Stimulated activated CD4-positive, alpha-beta T cell treated with anti-CD3 and anti-CD28 coated beads, TNF-alpha, amount 100 ng/mL, for 4 hours (primary cell): Measurements from ENCODE around the gene PDSS2.
"Not testable (repeated sequence)": the region's sequence is repeated elsewhere in the genome, so short reads cannot be mapped to it uniquely, and the experiment has no call there.

ENCODE experiments used
- DNase-seq, 3 experiments: peaks; one replicate each; pipeline ENCODE4 v3.0.0-alpha.2; 2020; ENCODE audit warnings: low read depth in 3 of 3

The PDSS2 gene

DNA sequence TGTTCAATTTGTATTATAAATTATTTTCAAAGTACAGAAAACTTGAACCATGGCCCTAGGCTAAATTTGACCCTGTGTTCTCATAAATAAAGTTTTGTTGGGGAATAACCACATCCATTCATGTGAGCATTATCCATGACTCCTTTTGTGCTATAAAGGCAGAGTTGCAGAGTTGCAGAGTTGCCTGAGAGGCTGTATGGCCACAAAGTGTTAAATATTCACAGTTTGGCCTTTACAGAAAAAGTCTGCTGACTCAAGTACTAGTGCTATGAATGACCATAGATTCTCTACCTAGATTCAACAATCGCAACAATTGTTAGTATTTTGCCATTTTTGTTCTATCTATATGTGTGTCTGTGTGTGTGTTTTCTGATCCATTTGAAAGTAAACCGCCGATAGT lies 297.8 kb downstream of the PDSS2 start:
- DNase-seq, result no peak

DNA sequence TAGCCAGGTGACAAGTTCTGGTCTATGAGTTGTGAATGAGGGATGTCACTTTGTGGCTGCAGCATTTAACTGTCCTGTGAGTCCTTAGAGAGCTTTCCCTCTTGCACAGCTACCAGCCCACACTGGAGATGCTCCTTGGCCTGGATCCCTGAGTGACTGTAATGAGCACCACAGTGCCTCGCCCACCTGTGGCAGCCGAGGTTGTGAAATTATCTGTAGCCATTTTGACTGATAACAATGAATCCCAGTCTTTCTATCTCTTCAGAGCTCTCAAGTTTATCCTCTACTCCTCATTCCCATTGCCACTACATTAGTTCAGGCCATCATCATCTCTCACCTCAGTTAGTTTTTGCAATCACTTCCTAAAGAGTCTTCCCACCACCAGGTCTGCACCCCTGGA lies 302.7 kb downstream of the PDSS2 start:
- no peak for DNase-seq

DNA sequence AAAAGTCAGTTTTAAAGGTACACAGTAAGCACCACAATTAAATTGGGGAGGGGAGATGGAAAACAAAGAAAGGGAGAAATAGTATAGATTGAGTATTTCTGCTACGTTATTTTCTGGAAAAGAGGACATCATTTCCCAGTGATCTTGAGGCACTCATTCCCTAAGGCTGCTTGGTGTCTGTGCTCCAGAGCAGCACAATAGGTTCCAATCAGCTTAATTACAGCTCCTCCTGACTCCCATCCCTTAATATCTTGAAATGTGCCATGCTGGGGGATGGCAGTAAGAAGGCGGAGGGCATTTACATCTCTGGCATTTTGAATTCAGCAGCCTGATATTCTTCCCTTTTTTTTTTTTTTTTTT lies 304.6 kb downstream of the PDSS2 start:
- DNase-seq, result no peak

DNA sequence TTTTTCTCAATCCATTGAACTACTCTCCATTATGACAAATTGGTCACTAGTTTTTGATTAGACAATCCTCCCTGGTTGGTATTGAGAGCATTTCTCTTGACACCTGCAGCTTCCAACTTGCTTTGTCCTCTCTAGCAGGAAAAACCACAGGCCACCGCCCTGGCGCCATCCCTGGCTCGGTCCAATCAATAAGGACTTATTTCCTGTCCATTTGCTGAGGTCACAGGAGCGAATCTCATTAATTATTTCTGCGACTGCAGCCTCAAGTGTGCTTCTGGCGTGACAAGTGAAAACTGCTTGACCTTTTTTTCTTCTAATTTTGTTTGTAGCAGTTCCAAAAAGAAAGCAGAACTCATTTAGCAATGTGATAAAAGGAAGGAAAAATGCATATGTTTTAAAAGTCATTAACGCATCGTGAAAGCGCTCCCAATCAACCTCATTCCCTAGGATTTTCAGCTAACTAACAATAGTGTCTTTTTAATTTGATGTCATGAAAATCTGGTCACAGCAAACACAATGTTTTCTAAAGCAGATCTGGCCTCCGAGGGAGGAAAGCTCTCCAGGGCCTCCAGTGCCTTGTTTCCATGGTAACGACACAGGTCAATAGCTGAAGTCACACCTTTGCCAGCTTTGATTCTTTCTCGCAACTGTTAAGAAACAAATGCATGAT lies 305.1 kb downstream of the PDSS2 start:
- no peak for DNase-seq

DNA sequence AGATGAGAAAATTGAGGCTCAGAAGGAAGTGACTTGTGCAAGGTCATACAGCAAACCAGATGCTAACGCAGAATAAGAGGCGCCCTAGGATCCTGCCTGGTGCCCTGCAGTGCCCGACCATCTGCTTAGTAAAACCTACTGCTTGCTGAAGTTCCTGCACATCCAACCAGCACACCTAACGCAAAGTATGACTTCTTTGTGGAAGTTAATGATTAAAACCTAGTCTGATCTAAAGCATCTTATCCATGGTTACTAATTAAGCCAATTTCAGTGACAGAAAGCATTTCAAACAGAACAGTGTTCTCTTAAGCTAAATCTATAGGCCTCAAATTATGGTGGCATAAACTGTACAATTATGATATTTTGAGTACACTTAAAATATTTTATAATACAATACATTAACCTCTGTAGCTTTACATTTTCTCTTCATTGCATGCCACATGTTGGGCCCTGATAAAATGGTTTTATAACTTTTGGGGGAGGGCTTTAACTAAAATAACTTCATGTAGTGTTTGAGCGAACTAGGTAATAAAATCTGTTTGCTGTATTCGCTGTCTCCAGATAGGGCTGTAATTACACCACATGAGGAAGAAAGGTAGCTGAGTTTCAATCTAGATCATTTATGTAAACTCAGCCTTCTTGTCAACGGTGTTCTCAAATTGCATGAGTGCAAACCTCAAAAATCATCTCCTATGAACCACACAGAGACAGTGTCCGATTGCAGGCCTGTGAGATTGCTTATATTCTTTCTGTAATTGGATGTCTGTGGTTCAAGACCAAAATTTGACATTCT lies 306.5 kb downstream of the PDSS2 start:
- no peak for DNase-seq

DNA sequence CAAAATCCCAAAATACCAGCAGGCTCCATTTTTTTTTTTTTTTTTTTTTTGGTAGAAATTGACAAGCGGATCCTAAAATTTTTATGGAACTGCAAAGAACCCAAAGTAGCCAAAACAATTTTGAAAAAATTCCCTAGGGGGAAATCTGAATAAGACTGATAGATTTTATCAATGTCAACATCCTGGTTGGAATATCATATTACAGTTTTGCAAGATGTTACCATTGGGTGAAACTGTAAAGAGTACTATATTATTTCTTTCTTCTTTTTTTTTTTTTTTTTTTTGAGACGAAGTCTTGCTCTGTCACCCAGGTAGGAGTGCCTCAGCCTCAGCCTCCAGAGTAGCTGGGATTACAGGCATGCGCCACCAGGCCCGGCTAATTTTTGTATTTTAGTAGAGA lies 314.7 kb downstream of the PDSS2 start:
- no peak for DNase-seq

DNA sequence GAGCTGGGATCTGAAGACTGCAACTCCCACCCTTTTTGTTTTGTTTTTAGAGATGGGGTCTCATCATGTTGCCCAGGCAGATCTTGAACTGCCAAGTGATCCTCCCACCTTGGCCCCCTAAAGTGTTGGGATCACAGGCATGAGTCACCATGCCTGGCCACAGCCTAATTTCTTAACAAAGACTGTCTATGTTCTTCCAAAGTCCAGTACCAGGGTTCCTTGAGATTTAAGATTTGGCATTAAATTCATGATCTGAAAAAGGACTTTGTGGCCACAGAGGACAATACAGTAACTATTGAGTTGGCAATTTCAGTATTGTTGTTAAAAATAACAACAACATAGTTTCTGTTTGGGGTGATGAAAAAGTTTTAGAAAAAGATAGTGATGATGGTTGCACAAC lies 315.4 kb downstream of the PDSS2 start:
- DNase-seq, result no peak

DNA sequence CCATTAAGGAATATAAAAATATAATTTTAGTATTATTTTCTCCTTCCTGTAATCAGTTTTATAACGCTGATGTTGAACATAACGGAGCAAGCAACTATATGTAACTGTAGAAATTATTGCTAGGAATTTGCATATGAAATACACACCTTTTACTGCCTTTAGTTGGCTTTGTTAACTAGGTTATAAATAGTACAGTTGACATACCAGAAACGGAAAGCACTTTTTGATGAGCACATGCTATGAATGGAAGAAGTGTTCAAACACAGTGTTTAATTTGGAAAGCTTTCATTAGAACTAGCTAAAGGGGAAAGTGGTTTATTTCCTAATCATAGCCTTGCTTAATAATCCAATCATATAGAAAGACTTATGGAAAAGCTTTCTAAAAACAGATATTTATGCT lies 318.8 kb downstream of the PDSS2 start:
- no peak for DNase-seq

DNA sequence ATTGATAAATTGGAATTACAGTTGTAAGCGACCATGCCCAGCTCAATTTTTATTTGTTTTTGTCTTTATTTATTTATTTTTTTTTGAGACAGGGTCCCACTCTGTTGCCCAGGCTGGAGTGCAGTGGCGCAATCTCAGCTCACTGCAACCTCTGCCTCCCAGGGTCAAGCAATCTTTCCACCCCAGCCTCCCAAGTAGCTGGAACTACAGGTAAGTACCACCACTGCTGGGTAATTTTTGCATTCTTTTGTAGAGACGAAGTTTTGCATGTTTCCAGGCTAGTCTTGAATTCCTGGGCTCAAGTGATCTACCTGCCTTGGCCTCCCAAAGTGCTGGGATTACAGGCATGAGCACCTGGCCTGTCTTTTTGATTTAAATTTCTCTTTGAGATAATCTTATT lies 323.0 kb downstream of the PDSS2 start:
- DNase-seq, result not testable (repeated sequence)

DNA sequence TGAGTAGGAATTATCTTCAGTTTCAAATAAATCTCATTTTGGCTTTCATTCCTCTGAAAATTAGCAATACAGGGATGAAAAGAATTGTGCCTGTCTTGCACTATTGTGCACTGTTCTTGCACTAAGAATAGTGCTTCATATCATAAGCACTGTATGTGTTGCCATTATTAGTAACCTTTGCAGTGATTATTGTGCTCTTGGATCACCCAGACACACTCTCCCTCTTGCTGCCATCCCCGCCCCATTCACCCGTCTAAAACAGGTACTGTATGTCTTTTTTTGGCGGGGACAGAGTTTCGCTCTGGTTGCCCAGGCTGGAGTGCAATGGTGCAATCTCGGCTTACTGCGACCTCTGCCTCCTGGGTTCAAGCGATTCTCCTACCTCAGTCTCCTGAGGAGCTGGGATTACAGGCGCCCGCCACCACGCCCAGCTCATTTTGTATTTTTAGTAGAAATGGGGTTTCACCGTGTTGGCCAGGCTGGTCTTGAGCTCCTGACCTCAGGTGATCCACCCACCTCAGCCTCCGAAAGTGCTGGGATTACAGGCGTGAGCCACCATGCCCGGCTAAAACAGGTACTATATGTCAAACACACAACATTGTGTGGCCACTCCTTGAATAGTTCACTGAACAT lies 324.2 kb downstream of the PDSS2 start:
- DNase-seq, result not testable (repeated sequence)

DNA sequence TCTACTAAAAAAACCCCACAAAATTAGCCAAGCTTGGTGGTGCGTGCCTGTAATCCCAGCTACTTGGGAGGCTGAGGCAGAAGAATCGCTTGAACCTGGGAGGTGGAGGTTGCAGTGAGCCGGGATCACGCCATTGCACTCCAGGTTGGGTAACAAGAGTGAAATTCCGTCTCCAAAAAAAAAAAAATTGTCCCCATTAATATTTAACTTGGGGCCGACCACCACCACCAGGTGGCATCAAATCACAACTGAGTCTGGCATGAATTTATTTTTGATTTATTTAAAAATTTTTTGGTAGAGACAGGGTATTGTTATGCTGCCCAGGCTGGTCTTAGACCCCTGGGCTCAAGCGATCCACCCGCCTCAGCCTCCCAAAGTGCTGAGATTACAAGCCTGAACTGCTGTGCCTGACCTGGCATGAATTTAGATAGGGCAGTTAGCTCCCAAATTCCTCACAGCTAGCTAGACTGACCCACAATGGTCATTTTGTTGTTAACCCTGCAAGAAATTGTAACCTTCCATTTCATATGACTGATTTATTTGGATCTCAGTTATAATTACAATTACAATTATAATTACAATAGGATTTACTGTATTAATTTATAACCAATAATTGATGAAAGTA lies 326.9 kb downstream of the PDSS2 start:
- DNase-seq, result no peak

DNA sequence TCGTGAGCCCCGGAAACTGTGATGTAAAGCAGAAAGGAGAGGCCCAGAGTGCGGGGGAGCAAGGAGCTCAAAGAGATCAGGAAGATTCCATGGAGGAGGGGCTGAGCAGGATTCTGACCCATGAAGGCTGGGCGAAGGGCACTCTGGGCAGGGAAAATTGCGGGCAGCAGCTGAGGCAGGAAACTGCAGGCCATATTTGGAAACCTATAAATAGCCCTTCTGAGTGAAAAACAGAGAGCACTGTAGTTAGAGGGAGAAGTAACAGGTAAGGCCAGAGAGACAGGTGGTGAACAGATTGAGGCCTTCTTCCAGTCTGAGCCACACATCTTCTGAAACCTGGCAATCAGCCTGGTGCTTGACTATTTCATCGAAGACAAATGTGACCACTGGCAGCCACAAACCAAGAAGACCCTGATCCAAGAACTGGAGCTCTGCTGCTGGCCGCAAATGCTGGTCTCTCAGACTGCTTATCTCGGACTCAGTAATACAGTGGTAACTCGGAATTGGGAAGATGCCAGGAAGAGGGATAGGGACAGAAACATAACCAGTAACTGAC lies 329.9 kb downstream of the PDSS2 start:
- DNase-seq, result no peak

DNA sequence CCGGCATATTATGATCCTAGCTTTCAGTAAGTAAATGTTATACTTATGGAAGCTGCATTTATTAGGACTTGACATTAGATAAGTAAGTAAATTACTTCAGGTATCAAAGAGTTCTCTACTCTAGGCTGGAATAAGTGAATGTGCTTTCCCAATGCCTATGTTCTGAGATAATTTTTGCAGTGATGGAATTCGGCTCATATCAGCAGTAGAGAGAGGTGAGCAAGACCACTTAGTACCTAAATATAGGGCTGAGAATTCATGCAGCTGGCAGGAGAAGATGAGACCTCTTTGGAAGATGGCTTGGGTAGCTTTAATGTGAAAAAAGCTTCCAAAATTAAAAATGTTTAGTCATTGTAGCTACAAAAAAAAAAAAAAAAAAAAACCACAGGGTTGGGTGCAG lies 330.8 kb downstream of the PDSS2 start:
- no peak for DNase-seq

DNA sequence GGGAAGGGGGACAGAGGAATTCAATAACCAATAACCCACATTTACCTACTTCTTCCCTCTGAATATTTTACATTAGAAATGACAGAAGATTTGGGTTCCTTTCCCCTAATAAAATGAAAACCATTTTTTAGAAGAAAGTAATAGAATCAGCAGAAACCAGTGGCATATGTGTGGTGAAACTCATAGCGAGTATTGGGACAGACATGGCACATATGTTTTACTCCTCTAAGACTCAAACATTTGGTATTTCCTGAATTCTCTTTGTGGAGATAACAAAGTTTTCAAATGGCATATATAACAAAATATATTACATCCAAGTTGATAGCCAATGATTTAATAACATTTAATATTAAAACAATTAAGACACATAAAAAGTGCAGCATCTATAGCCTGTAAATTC lies 331.2 kb downstream of the PDSS2 start:
- DNase-seq, result no peak

DNA sequence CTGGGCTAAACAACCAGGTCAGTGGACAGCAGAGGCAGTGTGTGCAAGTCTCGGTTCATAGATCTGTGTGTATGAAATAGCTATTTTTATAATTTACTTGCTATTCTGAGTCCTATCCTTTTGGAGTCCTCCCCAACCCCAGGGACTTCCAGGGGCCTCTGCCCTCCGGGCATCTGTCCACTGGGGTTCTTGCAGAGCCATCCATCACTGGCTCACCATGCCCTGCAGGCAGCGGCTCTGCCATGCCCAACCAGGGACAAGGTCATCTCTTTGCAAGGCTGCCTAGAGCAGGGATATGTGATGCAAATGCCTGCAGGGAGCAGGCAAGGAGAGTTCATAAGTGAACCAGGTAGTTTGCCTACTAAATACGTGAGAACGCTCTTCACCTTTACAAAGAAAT lies 333.6 kb downstream of the PDSS2 start:
- DNase-seq, result no peak

DNA sequence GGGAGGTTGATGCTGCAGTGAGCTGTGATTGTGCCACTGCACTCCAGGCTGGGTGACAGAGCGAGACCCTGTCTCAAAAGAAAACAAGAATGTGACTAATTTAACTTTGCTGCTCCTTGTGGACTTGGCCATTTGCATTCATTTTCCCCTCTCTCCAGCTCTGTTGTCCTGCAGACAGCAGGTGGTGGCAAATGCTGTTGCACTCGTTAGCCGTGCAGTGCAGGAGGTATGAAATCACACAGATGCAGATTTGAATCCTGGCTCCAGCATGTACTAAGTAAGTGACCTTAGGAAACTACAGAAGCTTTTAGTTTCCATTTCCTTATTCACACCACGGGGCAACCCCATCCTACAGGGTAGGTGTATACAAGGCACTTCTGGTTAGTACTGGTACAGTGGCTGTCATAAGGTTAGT lies 334.4 kb downstream of the PDSS2 start:
- DNase-seq, result no peak

DNA sequence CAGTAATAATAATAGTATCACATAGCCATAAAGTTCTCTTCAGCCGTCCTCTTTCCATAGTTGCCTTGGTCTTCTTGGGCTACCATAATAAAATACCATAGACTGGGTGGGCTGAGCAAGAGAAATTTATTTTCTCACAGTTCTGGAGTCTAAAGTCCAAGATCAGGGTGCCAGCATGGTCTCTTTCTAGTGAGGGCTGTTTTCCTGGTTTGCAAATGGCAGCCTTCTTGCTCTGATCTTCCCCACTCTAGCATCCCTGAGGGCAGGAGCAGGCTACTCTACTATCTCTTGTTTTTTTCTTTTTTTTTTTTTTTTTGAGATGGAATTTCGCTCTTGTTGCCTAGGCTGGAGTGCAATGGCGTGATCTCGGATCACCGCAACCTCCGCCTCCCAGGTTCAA lies 335.9 kb downstream of the PDSS2 start:
- no peak for DNase-seq

DNA sequence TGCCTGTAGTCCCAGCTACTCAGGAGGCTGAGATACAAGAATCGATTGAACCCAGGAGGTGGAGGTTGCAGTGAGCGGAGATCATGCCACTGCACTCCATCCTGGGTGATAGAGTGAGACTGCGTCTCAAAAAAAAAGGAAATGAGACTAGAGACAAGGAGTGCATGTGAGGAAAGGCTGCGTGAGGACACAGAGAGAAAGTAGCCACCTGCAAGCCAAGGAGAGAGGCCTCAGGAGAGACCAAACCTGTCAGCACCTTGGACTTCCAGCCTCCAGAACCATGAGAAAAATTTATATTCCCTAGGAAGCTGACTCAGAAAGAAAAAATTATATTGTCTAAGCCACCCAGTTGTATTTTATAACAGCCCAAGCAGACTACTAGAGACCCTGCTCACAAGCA lies 336.6 kb downstream of the PDSS2 start:
- no peak for DNase-seq

DNA sequence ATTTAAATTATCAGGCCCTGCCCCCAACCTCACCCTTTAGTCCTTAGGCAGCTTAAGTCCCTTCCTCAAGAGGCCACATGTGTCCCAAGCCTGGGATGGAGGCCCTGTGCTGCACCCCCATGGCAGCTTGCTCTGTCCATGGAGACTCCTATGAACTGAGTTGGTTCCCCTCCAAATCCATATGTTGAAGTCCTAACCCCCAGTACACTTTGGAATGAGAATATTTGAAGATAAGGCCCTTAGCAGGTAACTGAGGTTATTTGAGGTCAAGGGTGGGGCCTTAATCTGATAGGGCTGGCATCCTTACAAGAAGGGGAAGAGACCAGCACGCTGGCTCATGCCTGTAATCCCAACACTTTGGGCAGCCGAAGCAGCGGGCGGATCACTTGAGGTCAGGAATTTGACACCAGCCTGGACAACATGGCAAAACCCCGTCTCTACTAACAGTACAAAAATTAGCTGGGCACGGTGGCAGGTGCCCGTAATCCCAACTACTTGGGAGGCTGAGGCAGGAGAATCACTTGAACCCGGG lies 337.3 kb downstream of the PDSS2 start:
- no peak for DNase-seq

DNA sequence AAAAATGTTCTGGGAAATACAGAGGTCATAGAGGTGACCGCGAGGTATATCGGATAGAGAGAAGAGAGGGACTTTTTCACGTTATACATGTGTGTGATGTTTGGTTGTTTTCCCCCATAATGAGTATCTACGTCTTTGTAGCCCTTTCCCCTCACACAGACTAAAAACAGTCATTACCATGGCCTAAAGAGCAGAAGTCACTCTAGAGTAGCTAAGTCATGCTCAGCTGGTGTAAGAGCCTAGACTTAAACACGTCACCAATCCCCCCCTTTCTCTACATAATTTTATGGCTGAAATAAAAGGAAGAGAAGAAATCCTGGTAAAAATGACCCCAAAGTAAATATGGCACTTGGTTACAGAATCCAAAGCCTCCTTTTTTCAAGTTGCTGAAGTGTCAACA lies 338.1 kb downstream of the PDSS2 start:
- no peak for DNase-seq

DNA sequence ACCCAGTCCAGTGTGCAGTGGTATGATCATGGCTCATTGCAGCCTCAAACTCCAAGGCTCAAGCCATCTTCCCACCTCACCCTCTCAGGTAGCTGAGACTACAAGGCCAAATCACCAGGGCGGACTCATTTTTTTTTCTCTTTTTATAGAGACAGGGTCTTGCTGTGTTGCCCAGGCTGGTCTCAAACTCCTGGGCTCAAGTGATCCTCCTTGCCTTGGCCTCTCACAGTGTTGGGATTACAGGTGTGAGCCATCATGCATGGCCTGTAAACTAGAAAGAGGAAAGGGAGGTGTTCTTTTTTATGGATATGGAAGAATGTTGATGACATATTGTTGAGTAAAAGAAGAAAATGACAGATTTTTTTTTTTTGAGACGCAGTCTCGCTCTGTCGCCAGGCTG lies 339.0 kb downstream of the PDSS2 start:
- DNase-seq, result no peak

DNA sequence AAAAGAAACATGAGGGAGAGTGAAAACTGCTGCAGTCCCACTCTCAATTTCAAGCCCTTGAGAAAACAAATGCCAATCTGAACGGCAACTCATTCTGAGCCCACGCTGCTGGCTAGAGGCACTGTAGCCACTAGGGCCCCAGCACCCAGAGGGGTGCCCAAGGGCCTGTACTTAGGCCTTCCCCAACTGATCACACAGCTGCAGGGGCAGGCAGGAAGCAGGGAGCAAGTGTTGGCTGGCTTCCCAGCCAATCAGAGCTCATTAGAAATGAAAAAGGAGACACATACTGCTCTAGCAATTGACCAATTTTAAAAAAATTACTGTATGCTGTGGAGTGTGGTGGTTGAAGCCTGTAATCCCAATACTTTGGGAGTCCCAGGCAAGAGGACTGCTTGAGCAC lies 340.4 kb downstream of the PDSS2 start:
- no peak for DNase-seq
